Endothelial cell (in vitro differentiated cells): Measurements from ENCODE around the gene LAT. TPM values are rescaled to one million over a fixed set of nuclear protein-coding genes. Genes with fewer than 3 reads are reported as not detected.
"Not testable (repeated sequence)": the region's sequence is repeated elsewhere in the genome, so short reads cannot be mapped to it uniquely, and the experiment has no call there.

Experiments
- DNase-seq: peaks from one replicate; pipeline ENCODE4 v3.0.0; 2021; ENCODE audit warnings: low spot score
- H3K27ac Mint-ChIP-seq: one replicate; pipeline ENCODE4 v1.8.0; 2021; ENCODE audit warnings: mixed read lengths, inconsistent platforms; ENCODE audit not compliant: unreplicated experiment
- H3K27me3 Mint-ChIP-seq: one replicate; pipeline ENCODE4 v1.8.0; 2021; ENCODE audit warnings: mild to moderate bottlenecking, moderate library complexity, mixed read lengths, inconsistent platforms; ENCODE audit not compliant: unreplicated experiment
- H3K36me3 Mint-ChIP-seq: one replicate; pipeline ENCODE4 v1.8.0; 2021; ENCODE audit warnings: mild to moderate bottlenecking, low read depth, mixed read lengths, inconsistent platforms; ENCODE audit not compliant: unreplicated experiment
- H3K4me1 Mint-ChIP-seq: one replicate; pipeline ENCODE4 v1.8.0; 2021; ENCODE audit warnings: mild to moderate bottlenecking, mixed read lengths, inconsistent platforms; ENCODE audit not compliant: unreplicated experiment
- H3K4me3 Mint-ChIP-seq: one replicate; pipeline ENCODE4 v1.8.0; 2021; ENCODE audit warnings: mild to moderate bottlenecking, mixed read lengths, inconsistent platforms; ENCODE audit not compliant: unreplicated experiment
- H3K9me3 Mint-ChIP-seq: one replicate; pipeline ENCODE4 v1.8.0; 2021; ENCODE audit warnings: mixed read lengths, inconsistent platforms; ENCODE audit not compliant: unreplicated experiment
- total RNA-seq: library from RNA; stranded (reverse); fragmentation: NEBNext Ultra II Directional; extraction: Animal tissue kit (Norgen Biotek cat#: 25700); gene quantifications from one replicate; pipeline ENCODE4 v1.2.1, GENCODE V29; 2021; ENCODE audit not compliant: unreplicated experiment
- TF ChIP-seq, protein P1 (sequence below): fragments of 200-600 bp; sonication (generic); IDR thresholded peaks from one replicate; pipeline ENCODE4 v1.5.0; 2021; ENCODE audit warnings: antibody characterized with exemption; ENCODE audit not compliant: unreplicated experiment

LAT gene
- total RNA-seq, 1 donor from 2014 or later, result 5.4 TPM

DNA sequence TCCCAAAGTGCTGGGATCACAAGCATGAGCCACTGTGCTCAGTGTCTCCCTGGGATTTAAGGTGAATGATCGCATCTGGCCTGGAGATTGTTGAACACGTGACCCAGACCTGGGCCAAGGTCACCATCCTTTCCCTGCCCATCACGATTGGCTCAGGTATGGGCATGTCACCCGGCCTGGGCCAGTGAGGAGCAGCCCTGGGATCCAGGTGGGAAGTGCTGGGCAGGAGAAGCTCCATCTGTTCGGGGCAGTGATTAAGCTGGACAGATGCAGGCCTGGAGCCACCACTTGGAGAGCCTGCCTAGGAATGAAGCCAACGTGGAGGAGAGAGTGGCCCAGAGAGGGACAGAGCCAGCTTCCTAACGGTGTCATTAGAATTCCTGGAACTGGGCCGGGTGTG is 6.8 kb downstream of the LAT start:
- peaks cover 2% of the 10 kb centered on the region for H3K27me3 Mint-ChIP-seq
- DNase-seq, result no peak
- H3K27ac Mint-ChIP-seq, result no peak overlapping the region
- TF ChIP-seq, protein P1, sequence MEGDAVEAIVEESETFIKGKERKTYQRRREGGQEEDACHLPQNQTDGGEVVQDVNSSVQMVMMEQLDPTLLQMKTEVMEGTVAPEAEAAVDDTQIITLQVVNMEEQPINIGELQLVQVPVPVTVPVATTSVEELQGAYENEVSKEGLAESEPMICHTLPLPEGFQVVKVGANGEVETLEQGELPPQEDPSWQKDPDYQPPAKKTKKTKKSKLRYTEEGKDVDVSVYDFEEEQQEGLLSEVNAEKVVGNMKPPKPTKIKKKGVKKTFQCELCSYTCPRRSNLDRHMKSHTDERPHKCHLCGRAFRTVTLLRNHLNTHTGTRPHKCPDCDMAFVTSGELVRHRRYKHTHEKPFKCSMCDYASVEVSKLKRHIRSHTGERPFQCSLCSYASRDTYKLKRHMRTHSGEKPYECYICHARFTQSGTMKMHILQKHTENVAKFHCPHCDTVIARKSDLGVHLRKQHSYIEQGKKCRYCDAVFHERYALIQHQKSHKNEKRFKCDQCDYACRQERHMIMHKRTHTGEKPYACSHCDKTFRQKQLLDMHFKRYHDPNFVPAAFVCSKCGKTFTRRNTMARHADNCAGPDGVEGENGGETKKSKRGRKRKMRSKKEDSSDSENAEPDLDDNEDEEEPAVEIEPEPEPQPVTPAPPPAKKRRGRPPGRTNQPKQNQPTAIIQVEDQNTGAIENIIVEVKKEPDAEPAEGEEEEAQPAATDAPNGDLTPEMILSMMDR, result no peak
- H3K9me3 Mint-ChIP-seq, result peaks cover 6% of the 10 kb centered on the region
- H3K36me3 Mint-ChIP-seq, result peaks cover 25% of the 10 kb centered on the region
- H3K4me1 Mint-ChIP-seq, result peaks cover 3% of the 10 kb centered on the region
- no peak overlapping the region for H3K4me3 Mint-ChIP-seq

DNA sequence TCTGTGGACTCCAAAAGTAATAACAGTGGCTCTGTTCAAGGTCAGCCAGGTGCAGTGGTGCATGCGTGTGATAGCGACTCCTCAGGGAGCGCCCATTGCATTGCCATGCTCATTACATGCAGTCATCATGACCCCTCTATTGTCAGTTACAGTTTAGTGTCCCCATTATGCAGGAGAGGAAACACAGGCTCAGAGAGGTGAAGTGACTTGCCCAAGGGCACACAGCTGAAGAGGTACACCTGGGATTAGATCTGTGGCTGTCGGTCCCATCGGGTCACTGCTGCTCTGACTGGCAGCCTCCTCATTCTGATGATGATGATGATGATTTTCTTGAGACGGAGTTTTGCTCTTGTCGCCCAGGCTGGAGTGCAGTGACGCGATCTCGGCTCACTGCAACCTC is 7.6 kb downstream of the LAT start:
- TF ChIP-seq, protein P1, result no peak
- H3K4me3 Mint-ChIP-seq, result no peak overlapping the region
- no peaks in the 10 kb centered on the region for H3K4me1 Mint-ChIP-seq
- H3K27me3 Mint-ChIP-seq, result no peaks in the 10 kb centered on the region
- DNase-seq, result no peak
- no peak overlapping the region for H3K27ac Mint-ChIP-seq
- peaks cover under 1% of the 10 kb centered on the region for H3K9me3 Mint-ChIP-seq
- H3K36me3 Mint-ChIP-seq, result peaks cover 18% of the 10 kb centered on the region

DNA sequence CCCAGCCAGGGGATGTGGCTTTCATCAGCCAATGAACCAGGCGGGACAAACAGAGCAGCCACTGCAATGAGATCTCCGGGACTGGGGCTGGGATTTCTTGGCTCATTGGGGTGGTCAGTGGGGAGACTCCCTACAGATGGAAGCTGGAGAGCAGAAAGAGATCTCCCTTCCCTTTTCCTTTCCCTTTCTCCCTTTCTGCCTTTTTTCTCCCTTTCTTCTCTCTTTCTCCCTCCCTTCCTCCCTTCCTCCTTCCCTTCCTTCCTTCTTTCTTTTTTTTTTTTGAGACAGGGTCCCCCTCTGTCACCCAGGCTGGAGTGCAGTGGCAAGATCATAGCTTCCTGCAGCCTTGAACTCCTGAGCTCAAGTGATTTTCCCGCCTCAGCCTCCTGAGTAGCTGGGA is 14.0 kb downstream of the LAT start:
- no peak overlapping the region for H3K27ac Mint-ChIP-seq
- no peak for DNase-seq
- no peak overlapping the region for H3K4me3 Mint-ChIP-seq
- H3K4me1 Mint-ChIP-seq, result no peaks in the 10 kb centered on the region
- no peaks in the 10 kb centered on the region for H3K36me3 Mint-ChIP-seq
- no peaks in the 10 kb centered on the region for H3K9me3 Mint-ChIP-seq
- peaks cover 1% of the 10 kb centered on the region for H3K27me3 Mint-ChIP-seq
- TF ChIP-seq, protein P1, result no peak

- Mint-ChIP-seq H3K4me1 (no peaks in the 10 kb centered on the region), H3K27ac (no peak overlapping the region), H3K9me3 (no peaks in the 10 kb centered on the region), H3K27me3 (peaks cover 1% of the 10 kb centered on the region), H3K4me3 (no peak overlapping the region), H3K36me3 (no peaks in the 10 kb centered on the region)
- DNase-seq, result no peak
- TF ChIP-seq, protein P1, result no peak
These were observed 14.7 kb downstream of the LAT start for GRCh38 chr16:28999577-28999976.

GRCh38 chr16:29000019-29000418 is 15.2 kb downstream of the LAT start:
- Mint-ChIP-seq H3K9me3 (no peaks in the 10 kb centered on the region), H3K4me3 (no peak overlapping the region), H3K36me3 (no peaks in the 10 kb centered on the region), H3K27ac (no peak overlapping the region), H3K27me3 (peaks cover 1% of the 10 kb centered on the region), H3K4me1 (no peaks in the 10 kb centered on the region)
- TF ChIP-seq, protein P1, result no peak
- no peak for DNase-seq

GRCh38 chr16:29004496-29005139 is 19.8 kb downstream of the LAT start:
- H3K27ac Mint-ChIP-seq, H3K27me3 Mint-ChIP-seq, H3K4me3 Mint-ChIP-seq, H3K36me3 Mint-ChIP-seq, H3K9me3 Mint-ChIP-seq, DNase-seq, H3K4me1 Mint-ChIP-seq: not testable (repeated sequence)
